Astrocyte of the spinal cord (primary cell): ENCODE data around the gene CLCN7.

Experiments used
- DNase-seq: peaks from one replicate; pipeline ENCODE4 v3.0.0; 2011; ENCODE audit warnings: low read depth, low spot score
- H3K4me3 ChIP-seq: 2 replicates; pipeline ENCODE4 v1.5.1; 2011; ENCODE audit warnings: low read depth, mild to moderate bottlenecking, low read length, moderate library complexity
- CTCF ChIP-seq: IDR thresholded peaks from 2 replicates; pipeline ENCODE4 v1.5.1; 2012; ENCODE audit warnings: low read depth, mild to moderate bottlenecking, low read length, inconsistent platforms
- in situ Hi-C: cut with HindIII; loops from 2 replicates; pipeline ENCODE4 v1.10.0; 2017; ENCODE audit warnings: low sequenced_read_pairs

CLCN7 gene

GRCh38 chr16:1477033-1477432 is 2.2 kb upstream of the CLCN7 start:
- H3K4me3 ChIP-seq, result no peak overlapping the region
- no peak for TF ChIP-seq CTCF
- in situ Hi-C loops, result no loop called here
- no peak for DNase-seq

GRCh38 chr16:1475552-1476114 is 805 bp upstream of the CLCN7 start:
- no peak for DNase-seq
- peak overlapping the region; percentile 71 for H3K4me3 ChIP-seq
- no peak for TF ChIP-seq CTCF
- in situ Hi-C loops, result no loop called here

GRCh38 chr16:1474082-1474795 is 589 bp downstream of the CLCN7 start:
- H3K4me3 ChIP-seq, result peak overlapping the region; percentile 71
- no peak for TF ChIP-seq CTCF
- no peak for DNase-seq
- in situ Hi-C loops, result no loop called here

GRCh38 chr16:1472974-1473373 is 1.9 kb downstream of the CLCN7 start:
- DNase-seq, result no peak
- in situ Hi-C loops, result no loop called here
- no peak overlapping the region for H3K4me3 ChIP-seq
- TF ChIP-seq CTCF, result no peak

- in situ Hi-C loops, result no loop called here
- H3K4me3 ChIP-seq, result no peak overlapping the region
- no peak for TF ChIP-seq CTCF
- DNase-seq, result no peak
Measured at GRCh38 chr16:1471569-1472194, 3.1 kb downstream of the CLCN7 start.

GRCh38 chr16:1470481-1471251 is 4.2 kb downstream of the CLCN7 start:
- no peak for DNase-seq
- in situ Hi-C loops, result no loop called here
- no peak for TF ChIP-seq CTCF
- H3K4me3 ChIP-seq, result no peak overlapping the region
